ENCODE data around the gene TEX29. TPM values are rescaled to one million over a fixed set of nuclear protein-coding genes. Genes with fewer than 3 reads are reported as not detected.

TEX29 gene
- total RNA-seq (under 1 TPM; 0.35 to 0.42 TPM), polyA plus RNA-seq (ENCODE audit: insufficient read length in 6 of 6) (1 to 10 TPM in 2 of 6 donors, under 1 TPM in 4; 0.49 to 1.2 (median 0.61) TPM)
- long read RNA-seq, donor 1 = 0 reads
- long read RNA-seq, donor 2 = 0 reads
- long read RNA-seq, donor 3 = 0 reads
- long read RNA-seq, donor 4 = 0 reads
- long read RNA-seq, donor 5 = 0 reads
- long read RNA-seq, donor 6 = 0 reads
- long read RNA-seq, donor 7 = 0 reads
- long read RNA-seq, donor 8 = 0 reads
- long read RNA-seq, donor 9 = 0 reads
- long read RNA-seq, donor 10 = 0 reads
- long read RNA-seq, donor 11 = 0 reads
- long read RNA-seq, donor 12 = 0 reads

DNA sequence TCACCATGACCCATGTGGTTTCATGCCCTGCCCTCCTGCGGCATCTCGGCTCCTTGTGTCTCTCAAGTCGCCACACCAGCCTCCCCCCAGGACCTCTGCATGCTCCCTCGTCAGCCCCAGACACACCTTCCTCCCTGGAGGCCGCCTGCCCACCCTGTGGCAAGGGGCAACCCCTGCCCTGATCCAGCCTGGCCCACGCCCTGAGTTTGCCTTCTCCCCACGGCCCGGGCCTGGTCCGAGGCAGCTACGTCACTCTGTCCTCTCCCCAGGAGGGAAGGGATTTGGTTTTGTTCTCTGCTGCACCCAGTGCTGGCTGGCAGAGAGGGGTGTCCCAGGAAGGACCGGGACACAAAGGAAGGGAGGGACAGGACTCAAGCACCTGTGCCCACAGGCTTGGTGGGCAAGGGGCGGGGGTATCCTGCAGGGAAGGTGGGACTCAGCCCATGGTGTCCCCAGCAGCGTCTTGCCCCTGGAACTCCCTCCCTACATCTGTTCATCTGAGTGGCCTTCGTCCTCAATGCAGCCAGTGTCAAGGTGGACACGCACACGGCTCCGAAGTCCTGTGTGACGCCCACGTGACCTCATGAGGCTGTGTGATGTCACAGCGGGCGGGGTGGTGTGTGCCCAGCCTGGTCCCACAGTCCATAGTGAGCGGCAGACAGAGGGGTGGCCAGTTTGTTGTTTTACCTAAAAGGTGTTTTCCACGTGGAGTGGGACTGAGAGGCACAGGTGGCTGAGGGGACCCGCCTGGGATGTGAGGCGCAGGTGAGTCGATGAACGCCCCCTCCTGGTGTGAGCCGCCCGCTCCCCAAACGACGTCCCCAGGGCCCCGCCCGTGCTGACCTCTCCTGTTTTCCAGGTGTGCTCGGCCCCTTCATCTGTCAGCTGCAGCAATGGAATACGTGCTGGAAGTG is at the start of gene TEX29:
TEX29 (plus strand) TSS at position 645 of the 914 bp plus-strand sequence; CDS start at position 894, 249 bp downstream.
- intact Hi-C loops (cut with DNase I) = no loop called here
- H3K27me3 ChIP-seq = no peaks in the 10 kb centered on the region
- TF ChIP-seq, protein P1, sequence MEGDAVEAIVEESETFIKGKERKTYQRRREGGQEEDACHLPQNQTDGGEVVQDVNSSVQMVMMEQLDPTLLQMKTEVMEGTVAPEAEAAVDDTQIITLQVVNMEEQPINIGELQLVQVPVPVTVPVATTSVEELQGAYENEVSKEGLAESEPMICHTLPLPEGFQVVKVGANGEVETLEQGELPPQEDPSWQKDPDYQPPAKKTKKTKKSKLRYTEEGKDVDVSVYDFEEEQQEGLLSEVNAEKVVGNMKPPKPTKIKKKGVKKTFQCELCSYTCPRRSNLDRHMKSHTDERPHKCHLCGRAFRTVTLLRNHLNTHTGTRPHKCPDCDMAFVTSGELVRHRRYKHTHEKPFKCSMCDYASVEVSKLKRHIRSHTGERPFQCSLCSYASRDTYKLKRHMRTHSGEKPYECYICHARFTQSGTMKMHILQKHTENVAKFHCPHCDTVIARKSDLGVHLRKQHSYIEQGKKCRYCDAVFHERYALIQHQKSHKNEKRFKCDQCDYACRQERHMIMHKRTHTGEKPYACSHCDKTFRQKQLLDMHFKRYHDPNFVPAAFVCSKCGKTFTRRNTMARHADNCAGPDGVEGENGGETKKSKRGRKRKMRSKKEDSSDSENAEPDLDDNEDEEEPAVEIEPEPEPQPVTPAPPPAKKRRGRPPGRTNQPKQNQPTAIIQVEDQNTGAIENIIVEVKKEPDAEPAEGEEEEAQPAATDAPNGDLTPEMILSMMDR (IDR thresholded peaks at IDR 0.05) = no peak
- no peak within 1 kb of the TSS for H3K27ac ChIP-seq
- DNase-seq = peak in 1 of 4 donors; percentile 74
- no peak within 1 kb of the TSS for H3K4me3 ChIP-seq
- ATAC-seq = no peak
- H3K9me3 ChIP-seq = no peaks in the 10 kb centered on the region
- H3K36me3 ChIP-seq = peaks cover 0 to 8% of the 10 kb centered on the region in 2 donors
- H3K4me1 ChIP-seq = no peaks in the 10 kb centered on the region

DNA sequence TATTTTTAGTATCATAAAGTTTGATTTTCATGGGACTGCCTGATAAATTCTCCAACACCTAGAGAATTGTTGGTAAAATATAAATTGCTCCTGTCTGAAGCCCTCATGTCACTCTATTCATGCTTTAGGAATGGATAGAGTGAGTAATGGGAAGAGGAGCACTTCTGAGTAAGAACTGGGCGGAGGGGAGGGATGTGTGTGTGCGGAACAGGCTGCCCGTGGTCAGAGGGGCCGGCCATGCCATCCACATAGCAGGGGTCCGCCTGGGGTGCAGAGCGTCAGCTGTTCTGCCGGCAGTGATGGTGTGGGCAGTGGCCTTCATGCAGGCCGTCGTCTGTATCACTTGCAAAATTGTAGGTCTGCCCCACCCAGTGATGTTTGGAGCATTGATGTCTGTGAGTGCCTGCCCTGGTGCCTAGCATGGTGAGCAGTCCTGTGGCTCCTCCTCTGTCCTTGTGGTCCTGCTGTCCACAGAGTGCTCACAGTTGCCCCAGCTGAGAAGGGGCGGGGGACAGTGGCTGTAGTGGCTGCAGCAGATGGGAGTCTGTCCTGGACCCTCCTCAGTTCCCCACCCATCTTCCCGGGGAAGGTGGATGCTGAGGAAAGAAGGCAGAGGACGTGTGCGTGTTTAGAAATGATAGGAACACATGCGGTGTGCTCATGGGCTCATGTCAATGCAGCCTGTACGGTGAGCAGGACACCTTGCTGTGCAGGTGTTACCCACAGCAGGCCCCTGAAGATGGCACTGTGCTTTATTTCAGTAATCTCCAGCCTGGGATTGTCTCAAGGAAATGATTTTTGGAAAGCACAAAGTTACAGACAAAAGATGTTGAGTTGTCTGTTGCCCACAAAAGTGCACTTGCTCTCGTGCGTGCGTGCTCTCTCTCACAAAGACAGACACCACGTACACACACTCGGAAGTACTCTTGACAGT is 49.4 kb upstream of the TEX29 start:
- Histone ChIP-seq H3K36me3 (peaks cover 0 to 94% of the 10 kb centered on the region in 2 donors), H3K9me3 (no peaks in the 10 kb centered on the region), H3K4me1 (no peaks in the 10 kb centered on the region), H3K4me3 (no peak overlapping the region), H3K27ac (no peak overlapping the region), H3K27me3 (no peaks in the 10 kb centered on the region)
- intact Hi-C loops (cut with DNase I) = no loop called here
- ATAC-seq (no peak), DNase-seq (no peak)
- TF ChIP-seq, protein P1 (IDR thresholded peaks at IDR 0.05) = no peak

DNA sequence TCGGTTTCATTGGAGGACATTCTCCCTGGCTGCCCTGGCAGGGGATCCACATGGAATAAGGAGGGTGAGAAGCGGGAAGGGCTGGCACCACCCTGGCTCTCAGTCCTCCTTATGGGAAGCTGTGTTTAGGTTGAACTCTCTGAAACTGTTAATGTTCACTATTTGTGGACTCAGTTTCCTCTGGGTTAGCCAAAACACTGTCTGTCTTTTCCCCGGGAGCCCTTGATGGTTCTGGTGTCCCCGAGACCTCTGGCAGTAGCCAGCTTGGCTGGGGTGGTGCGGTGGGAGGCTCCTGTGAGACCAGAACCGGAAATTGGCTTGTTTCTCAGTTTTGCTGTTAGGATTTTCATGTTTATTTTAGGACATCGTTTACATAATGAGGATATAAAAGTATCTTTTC is 48.3 kb upstream of the TEX29 start:
- H3K4me1 ChIP-seq = no peaks in the 10 kb centered on the region
- peaks cover 0 to 94% of the 10 kb centered on the region in 2 donors for H3K36me3 ChIP-seq
- intact Hi-C loops (cut with DNase I) = no loop called here
- no peak for ATAC-seq
- H3K27ac ChIP-seq = no peak overlapping the region
- no peak for DNase-seq
- TF ChIP-seq, protein P1 (IDR thresholded peaks at IDR 0.05) = no peak
- H3K27me3 ChIP-seq = no peaks in the 10 kb centered on the region
- no peaks in the 10 kb centered on the region for H3K9me3 ChIP-seq
- no peak overlapping the region for H3K4me3 ChIP-seq

DNA sequence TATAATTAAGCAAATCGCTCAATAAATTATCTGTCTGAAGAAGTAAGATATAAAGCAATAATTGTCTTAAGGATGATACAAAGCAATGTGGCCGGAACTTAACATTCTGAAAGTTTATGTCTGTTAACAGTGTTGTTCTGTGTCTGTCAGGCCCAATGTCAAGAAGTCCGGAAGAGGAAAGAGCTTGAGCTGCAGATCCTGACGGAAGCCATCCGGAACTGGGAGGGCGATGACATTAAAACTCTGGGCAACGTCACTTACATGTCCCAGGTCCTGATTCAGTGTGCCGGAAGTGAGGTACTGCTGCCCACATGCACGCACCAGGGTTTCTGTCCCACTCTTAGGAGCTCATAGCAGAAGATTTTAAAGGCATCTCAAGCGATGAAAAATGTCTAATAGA is 45.1 kb upstream of the TEX29 start:
- DNase-seq (no peak), ATAC-seq (no peak)
- TF ChIP-seq, protein P1 (IDR thresholded peaks at IDR 0.05) = no peak
- Histone ChIP-seq H3K27me3 (no peaks in the 10 kb centered on the region), H3K36me3 (peaks cover 0 to 95% of the 10 kb centered on the region in 2 donors), H3K9me3 (no peaks in the 10 kb centered on the region), H3K4me3 (no peak overlapping the region), H3K27ac (no peak overlapping the region), H3K4me1 (no peaks in the 10 kb centered on the region)
- intact Hi-C loops (cut with DNase I) = no loop called here

All from left lung (tissue), 14 donors.